ENCODE results near the gene ATF7IP2. TPM values are rescaled to one million over a fixed set of nuclear protein-coding genes. Genes with fewer than 3 reads are reported as not detected.
"Not testable (repeated sequence)": the region's sequence is repeated elsewhere in the genome, so short reads cannot be mapped to it uniquely, and the experiment has no call there.

Gene ATF7IP2
- total RNA-seq, 5 donors from 2014 or later (not counting 1 experiment from before 2014, with no cell fraction given), result 49.1 to 97.1 (median 56.7) TPM

DNA sequence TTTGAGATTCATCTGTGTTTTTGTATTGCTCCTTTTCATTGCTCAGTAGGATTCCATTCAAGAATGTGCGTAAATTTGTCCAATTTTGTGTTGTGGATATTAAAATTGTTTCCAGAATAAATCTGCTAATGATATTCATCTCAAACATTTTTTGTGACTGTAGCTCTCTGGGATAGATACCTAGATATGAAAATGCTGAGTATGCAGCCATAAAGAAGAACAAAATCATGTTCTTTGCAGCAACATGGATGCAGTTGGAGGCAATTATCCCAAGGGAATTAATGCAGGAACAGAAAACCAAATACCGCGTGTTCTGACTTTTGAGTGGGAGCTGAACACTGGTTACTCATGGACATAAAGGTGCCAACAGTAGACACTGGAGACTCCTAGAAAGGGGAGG lies 40.2 kb upstream of the ATF7IP2 start:
- Histone ChIP-seq H3K27ac (ENCODE audit: low read length) (no peak overlapping the region), H3K4me3 (ENCODE audit: control insufficient read depth in 1 of 2, extremely low read depth in 1 of 2, low read length in 1 of 2) (no peak overlapping the region), H3K27me3 (replicated peaks in 1 of 2; ENCODE audit: control insufficient read depth in 2 of 2, extremely low read depth in 1 of 2, insufficient read depth in 2 of 2, low read length in 1 of 2) (no peaks in the 10 kb centered on the region), H3K36me3 (ENCODE audit: control insufficient read depth in 2 of 2, extremely low read depth in 1 of 2, insufficient read depth in 1 of 2, low read length in 1 of 2) (no peaks in the 10 kb centered on the region), H3K9me3 (no peaks in the 10 kb centered on the region), H3K4me1 (ENCODE audit: control insufficient read depth in 1 of 2, extremely low read depth in 1 of 2, insufficient read depth in 2 of 2, low read length in 2 of 2) (no peaks in the 10 kb centered on the region)
- H3K27ac Mint-ChIP-seq, result no peak overlapping the region
- H3K4me3 Mint-ChIP-seq, result no peak overlapping the region
- DNase-seq (no peak), ATAC-seq (replicated peaks in 1 of 4) (no peak)
- POLR2A ChIA-PET, result no interaction called here
- H3K4me1 Mint-ChIP-seq, result no peaks in the 10 kb centered on the region
- H3K9me3 Mint-ChIP-seq, result peaks cover 9 to 33% (median 23%) of the 10 kb centered on the region in 3 donors
- CTCF ChIA-PET, result no interaction called here
- 95% methylated on average over 2 of the region's 3 CpGs for WGBS (ENCODE audit: insufficient coverage)
- peaks cover 4% of the 10 kb centered on the region for H3K36me3 Mint-ChIP-seq
- H3K27me3 Mint-ChIP-seq, result no peaks in the 10 kb centered on the region

DNA sequence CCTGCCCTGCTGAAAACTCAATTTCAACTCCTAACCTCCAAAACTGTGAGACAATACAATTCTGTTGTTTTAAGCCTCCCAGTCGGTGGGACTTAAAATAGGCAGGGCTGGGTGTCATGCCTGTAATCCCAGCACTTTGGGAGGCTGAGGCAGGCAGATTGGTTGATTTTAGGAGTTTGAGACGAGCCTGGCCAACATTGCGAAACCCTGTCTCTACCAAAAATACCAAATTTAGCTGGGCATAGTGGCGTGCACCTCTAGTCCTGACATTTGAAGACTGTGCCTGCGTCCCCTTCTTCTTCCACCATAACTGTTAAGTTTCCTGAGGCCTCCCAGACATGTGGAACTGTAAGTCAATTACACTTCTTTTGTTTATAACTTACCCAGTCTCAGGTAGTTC lies 36.0 kb upstream of the ATF7IP2 start:
- DNase-seq (no peak), ATAC-seq (replicated peaks in 1 of 4) (no peak)
- no peaks in the 10 kb centered on the region for H3K36me3 ChIP-seq (ENCODE audit: control insufficient read depth in 2 of 2, extremely low read depth in 1 of 2, insufficient read depth in 1 of 2, low read length in 1 of 2)
- Mint-ChIP-seq H3K36me3 (no peaks in the 10 kb centered on the region), H3K27me3 (no peaks in the 10 kb centered on the region), H3K27ac (no peak overlapping the region), H3K4me1 (no peaks in the 10 kb centered on the region), H3K4me3 (no peak overlapping the region), H3K9me3 (peaks cover 4 to 13% (median 9%) of the 10 kb centered on the region in 3 donors)
- H3K4me1 ChIP-seq (ENCODE audit: control insufficient read depth in 1 of 2, extremely low read depth in 1 of 2, insufficient read depth in 2 of 2, low read length in 2 of 2), result no peaks in the 10 kb centered on the region
- H3K27me3 ChIP-seq (replicated peaks in 1 of 2; ENCODE audit: control insufficient read depth in 2 of 2, extremely low read depth in 1 of 2, insufficient read depth in 2 of 2, low read length in 1 of 2), result no peaks in the 10 kb centered on the region
- no peaks in the 10 kb centered on the region for H3K9me3 ChIP-seq
- H3K4me3 ChIP-seq (ENCODE audit: control insufficient read depth in 1 of 2, extremely low read depth in 1 of 2, low read length in 1 of 2), result no peak overlapping the region
- ChIA-PET CTCF (no interaction called here), POLR2A (no interaction called here)
- WGBS (ENCODE audit: insufficient coverage), result 100% methylated on average over 2 of the region's 5 CpGs
- no peak overlapping the region for H3K27ac ChIP-seq (ENCODE audit: low read length)

DNA sequence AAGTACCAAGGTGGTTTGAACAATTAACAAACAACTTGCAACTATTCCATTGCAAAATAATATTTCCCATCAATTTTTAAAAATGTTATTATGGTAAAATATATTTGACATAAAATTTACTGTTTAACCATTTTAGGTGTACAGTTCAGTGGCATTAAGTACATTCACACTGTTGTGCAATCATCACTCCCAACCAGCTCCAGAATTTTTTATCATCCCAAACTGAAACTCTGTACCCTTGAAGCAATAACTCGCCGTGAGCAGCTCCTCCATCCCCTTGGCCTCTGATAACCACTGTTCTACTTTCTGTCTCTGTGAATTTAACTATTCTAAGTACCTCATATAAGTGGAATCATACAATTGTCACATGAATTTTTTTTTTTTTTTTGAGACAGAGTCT lies 33.6 kb upstream of the ATF7IP2 start:
- Mint-ChIP-seq H3K36me3 (no peaks in the 10 kb centered on the region), H3K4me3 (no peak overlapping the region), H3K27me3 (no peaks in the 10 kb centered on the region), H3K4me1 (no peaks in the 10 kb centered on the region), H3K27ac (no peak overlapping the region), H3K9me3 (no peaks in the 10 kb centered on the region)
- Histone ChIP-seq H3K9me3 (no peaks in the 10 kb centered on the region), H3K4me3 (ENCODE audit: control insufficient read depth in 1 of 2, extremely low read depth in 1 of 2, low read length in 1 of 2) (no peak overlapping the region), H3K27ac (ENCODE audit: low read length) (no peak overlapping the region), H3K27me3 (replicated peaks in 1 of 2; ENCODE audit: control insufficient read depth in 2 of 2, extremely low read depth in 1 of 2, insufficient read depth in 2 of 2, low read length in 1 of 2) (no peaks in the 10 kb centered on the region), H3K4me1 (ENCODE audit: control insufficient read depth in 1 of 2, extremely low read depth in 1 of 2, insufficient read depth in 2 of 2, low read length in 2 of 2) (no peaks in the 10 kb centered on the region), H3K36me3 (ENCODE audit: control insufficient read depth in 2 of 2, extremely low read depth in 1 of 2, insufficient read depth in 1 of 2, low read length in 1 of 2) (no peaks in the 10 kb centered on the region)
- POLR2A ChIA-PET, result no interaction called here
- no CpG with 5 or more reads among the region's 2 CpGs for WGBS (ENCODE audit: insufficient coverage)
- CTCF ChIA-PET, result no interaction called here
- DNase-seq, result no peak
- ATAC-seq (replicated peaks in 1 of 4), result no peak

DNA sequence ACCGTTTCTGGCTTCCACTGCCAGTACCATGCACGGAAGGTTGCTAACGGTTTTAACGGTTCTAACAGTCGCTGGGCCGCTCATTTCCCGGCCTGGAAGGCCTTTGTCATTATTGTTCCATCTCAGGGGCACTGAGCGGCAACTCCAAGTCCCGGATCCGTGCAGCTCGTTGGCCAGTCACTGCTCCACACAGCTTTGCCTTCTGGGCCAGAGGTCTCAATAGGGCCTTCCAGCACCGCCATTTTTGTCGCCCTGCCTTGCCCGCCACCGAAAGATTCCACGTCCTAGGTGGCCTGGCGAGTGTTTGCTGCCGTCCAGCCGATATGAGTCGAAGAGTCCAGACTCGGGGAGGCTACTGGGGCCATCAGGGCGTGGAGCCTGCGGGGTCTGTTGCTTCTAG lies 30.3 kb upstream of the ATF7IP2 start:
- no peaks in the 10 kb centered on the region for H3K9me3 ChIP-seq
- DNase-seq (no peak), ATAC-seq (replicated peaks in 1 of 4) (no peak)
- ChIA-PET POLR2A (no interaction called here), CTCF (no interaction called here)
- H3K27ac Mint-ChIP-seq, result no peak overlapping the region
- H3K27me3 ChIP-seq (replicated peaks in 1 of 2; ENCODE audit: control insufficient read depth in 2 of 2, extremely low read depth in 1 of 2, insufficient read depth in 2 of 2, low read length in 1 of 2), result no peaks in the 10 kb centered on the region
- H3K36me3 Mint-ChIP-seq, result no peaks in the 10 kb centered on the region
- H3K4me1 Mint-ChIP-seq, result no peaks in the 10 kb centered on the region
- H3K4me1 ChIP-seq (ENCODE audit: control insufficient read depth in 1 of 2, extremely low read depth in 1 of 2, insufficient read depth in 2 of 2, low read length in 2 of 2), result no peaks in the 10 kb centered on the region
- no peak overlapping the region for H3K4me3 ChIP-seq (ENCODE audit: control insufficient read depth in 1 of 2, extremely low read depth in 1 of 2, low read length in 1 of 2)
- peaks cover 0 to 2% (median 1%) of the 10 kb centered on the region in 3 donors for H3K9me3 Mint-ChIP-seq
- H3K4me3 Mint-ChIP-seq, result no peak overlapping the region
- H3K36me3 ChIP-seq (ENCODE audit: control insufficient read depth in 2 of 2, extremely low read depth in 1 of 2, insufficient read depth in 1 of 2, low read length in 1 of 2), result no peaks in the 10 kb centered on the region
- no peak overlapping the region for H3K27ac ChIP-seq (ENCODE audit: low read length)
- 96% methylated on average over 23 of the region's 23 CpGs for WGBS (ENCODE audit: insufficient coverage)
- H3K27me3 Mint-ChIP-seq, result no peaks in the 10 kb centered on the region

DNA sequence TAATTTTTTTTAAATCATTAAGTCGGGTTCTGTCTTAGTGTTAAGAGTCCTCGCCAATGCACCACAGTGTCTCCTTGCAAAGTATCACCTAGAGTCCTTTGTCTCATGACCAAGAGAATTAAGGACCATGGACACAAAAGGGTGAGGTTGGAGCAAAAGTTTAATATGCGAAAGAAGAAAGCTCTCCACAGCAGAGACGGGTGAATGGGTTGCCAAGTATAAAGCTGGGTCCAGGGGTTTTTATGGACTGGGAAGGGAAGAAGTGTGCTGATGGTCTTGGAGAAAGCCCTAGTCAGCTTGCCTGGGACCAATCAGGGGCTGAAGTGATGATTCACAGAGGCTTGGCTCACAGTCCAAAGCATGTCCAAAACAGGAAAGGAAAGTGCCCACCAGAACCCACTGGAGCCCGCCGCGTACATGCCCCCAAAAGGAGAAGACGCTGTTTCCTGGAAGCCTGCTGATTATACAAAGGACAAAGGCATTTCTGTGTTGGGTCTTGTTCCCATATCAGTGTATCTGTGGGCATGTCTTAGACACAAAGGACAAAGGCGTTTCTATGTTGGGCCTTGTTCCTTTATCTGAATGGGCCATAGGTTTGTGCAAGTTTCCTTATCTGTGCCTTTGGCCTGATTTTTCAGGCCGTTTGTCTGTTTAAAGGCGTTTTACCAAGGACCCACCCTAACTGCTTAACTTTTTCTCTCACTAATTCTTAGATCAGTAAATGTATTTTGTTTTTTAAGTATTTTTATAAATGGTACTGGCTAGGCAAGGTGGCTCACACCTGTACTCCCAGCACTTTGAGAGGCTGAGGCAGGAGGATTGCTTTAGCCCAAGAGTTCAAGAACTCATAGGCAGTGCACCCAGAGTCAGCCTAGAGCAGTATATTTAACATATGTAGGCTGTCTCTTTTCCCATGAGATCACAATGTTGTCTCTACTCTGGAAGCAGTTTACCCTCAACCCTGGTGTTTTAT lies 28.7 kb upstream of the ATF7IP2 start:
- H3K27me3 Mint-ChIP-seq, result peaks cover 0 to 2% of the 10 kb centered on the region in 2 donors
- H3K4me1 Mint-ChIP-seq, result peaks cover 5 to 9% (median 7%) of the 10 kb centered on the region in 3 donors
- no peak overlapping the region for H3K4me3 Mint-ChIP-seq
- no peak for ATAC-seq (replicated peaks in 1 of 4)
- Histone ChIP-seq H3K9me3 (no peaks in the 10 kb centered on the region), H3K27ac (ENCODE audit: low read length) (no peak overlapping the region), H3K36me3 (ENCODE audit: control insufficient read depth in 2 of 2, extremely low read depth in 1 of 2, insufficient read depth in 1 of 2, low read length in 1 of 2) (no peaks in the 10 kb centered on the region), H3K27me3 (replicated peaks in 1 of 2; ENCODE audit: control insufficient read depth in 2 of 2, extremely low read depth in 1 of 2, insufficient read depth in 2 of 2, low read length in 1 of 2) (no peaks in the 10 kb centered on the region), H3K4me3 (ENCODE audit: control insufficient read depth in 1 of 2, extremely low read depth in 1 of 2, low read length in 1 of 2) (no peak overlapping the region), H3K4me1 (ENCODE audit: control insufficient read depth in 1 of 2, extremely low read depth in 1 of 2, insufficient read depth in 2 of 2, low read length in 2 of 2) (peaks cover under 1 to 5% of the 10 kb centered on the region in 2 experiments)
- no peaks in the 10 kb centered on the region for H3K36me3 Mint-ChIP-seq
- no peak overlapping the region for H3K27ac Mint-ChIP-seq
- H3K9me3 Mint-ChIP-seq, result peaks cover 0 to 6% (median 5%) of the 10 kb centered on the region in 3 donors
- POLR2A ChIA-PET, result interaction anchor here in 1 of 2 donors (0.6 kb wide), 1 partner anchor 1119 kb away, joined by 3 read pairs; no protein-coding TSS in a partner anchor
- no peak for DNase-seq
- CTCF ChIA-PET, result no interaction called here
- 95% methylated on average over 7 of the region's 11 CpGs for WGBS (ENCODE audit: insufficient coverage)

DNA sequence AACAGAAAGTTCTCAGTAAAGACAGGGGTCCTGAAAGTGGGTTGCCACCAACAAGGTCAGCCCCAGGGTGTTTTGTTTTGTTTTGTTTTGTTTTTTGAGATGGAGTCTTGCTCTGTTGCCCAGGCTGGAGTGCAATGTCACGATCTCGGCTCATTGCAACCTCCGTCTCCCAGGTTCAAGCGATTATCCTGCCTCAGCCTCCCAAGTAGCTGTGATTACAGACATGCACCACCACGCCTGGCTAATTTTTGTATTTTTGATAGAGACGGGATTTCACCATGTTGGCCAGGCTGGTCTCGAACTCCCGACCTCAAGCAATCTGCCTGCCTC lies 24.1 kb upstream of the ATF7IP2 start:
- H3K4me3 ChIP-seq (ENCODE audit: control insufficient read depth in 1 of 2, extremely low read depth in 1 of 2, low read length in 1 of 2); H3K36me3 Mint-ChIP-seq; H3K9me3 ChIP-seq; H3K27me3 ChIP-seq (replicated peaks in 1 of 2; ENCODE audit: control insufficient read depth in 2 of 2, extremely low read depth in 1 of 2, insufficient read depth in 2 of 2, low read length in 1 of 2); DNase-seq; CTCF ChIA-PET; POLR2A ChIA-PET; H3K36me3 ChIP-seq (ENCODE audit: control insufficient read depth in 2 of 2, extremely low read depth in 1 of 2, insufficient read depth in 1 of 2, low read length in 1 of 2); H3K27me3 Mint-ChIP-seq; H3K9me3 Mint-ChIP-seq; ATAC-seq (replicated peaks in 1 of 4): not testable (repeated sequence)
- 100% methylated on average over 6 of the region's 8 CpGs for WGBS (ENCODE audit: insufficient coverage)
- Mint-ChIP-seq H3K4me1 (peaks cover 14 to 23% (median 19%) of the 10 kb centered on the region in 3 donors), H3K4me3 (peak overlapping the region; percentile 4 to 73 (median 39)), H3K27ac (peak overlapping the region; percentile 83 to 90)
- Histone ChIP-seq H3K27ac (ENCODE audit: low read length) (peak overlapping the region; percentile 49), H3K4me1 (ENCODE audit: control insufficient read depth in 1 of 2, extremely low read depth in 1 of 2, insufficient read depth in 2 of 2, low read length in 2 of 2) (peaks cover 8 to 16% of the 10 kb centered on the region in 2 experiments)

All from T-cell (primary cell).